Caki2 (cell line): Measurements from ENCODE around the gene DNAJC2. TPM values are rescaled to one million over a fixed set of nuclear protein-coding genes. Genes with fewer than 3 reads are reported as not detected.
A peak's percentile ranks its signal among the peaks of the same experiment; 100 is the strongest.
"Not testable (repeated sequence)": the region's sequence is repeated elsewhere in the genome, so short reads cannot be mapped to it uniquely, and the experiment has no call there.

Experiments
- DNase-seq: peaks from one replicate; pipeline ENCODE4 v3.0.0-alpha.2; 2015; ENCODE audit warnings: low read depth
- in situ Hi-C: cut with HindIII; loops from 2 replicates; pipeline ENCODE4 v1.10.0; 2016; ENCODE audit warnings: low sequenced_read_pairs, low pct_unique_long_range_greater_than_20kb, mixed read lengths
- total RNA-seq: library from RNA; depleted of rRNA; stranded (reverse); fragments of >200 nt; shearing (Covaris generic); gene quantifications from 2 replicates; pipeline ENCODE4 v1.2.3, GENCODE V29; 2014; ENCODE audit warnings: low replicate concordance; rRNA removed

DNAJC2 gene
- total RNA-seq, 1 experiment from 2014 or later, result 17.8 TPM

GRCh38 chr7:103282802-103283427, 61.7 kb downstream of the DNAJC2 start:
- in situ Hi-C loops, result not testable (repeated sequence)

GRCh38 chr7:103280803-103281155, 63.8 kb downstream of the DNAJC2 start:
- in situ Hi-C loops, DNase-seq: not testable (repeated sequence)

More at GRCh38 chr7:103282802-103283427, 61.7 kb downstream of the DNAJC2 start:
- DNase-seq, result not testable (repeated sequence)

GRCh38 chr7:103279963-103280802, 64.4 kb downstream of the DNAJC2 start:
- in situ Hi-C loops, result not testable (repeated sequence)
- DNase-seq, result peak; percentile 72

GRCh38 chr7:103279636-103279962, 65.0 kb downstream of the DNAJC2 start:
- DNase-seq, in situ Hi-C loops: not testable (repeated sequence)

- in situ Hi-C loops, DNase-seq: not testable (repeated sequence)
Measured at GRCh38 chr7:103278195-103278594, 66.4 kb downstream of the DNAJC2 start.

GRCh38 chr7:103274867-103275266, 69.7 kb downstream of the DNAJC2 start:
- in situ Hi-C loops, DNase-seq: not testable (repeated sequence)

GRCh38 chr7:103273374-103273773, 71.2 kb downstream of the DNAJC2 start:
- DNase-seq, in situ Hi-C loops: not testable (repeated sequence)

GRCh38 chr7:103266229-103266628, 78.3 kb downstream of the DNAJC2 start:
- DNase-seq, in situ Hi-C loops: not testable (repeated sequence)

GRCh38 chr7:103264054-103264453, 80.5 kb downstream of the DNAJC2 start:
- DNase-seq, in situ Hi-C loops: not testable (repeated sequence)

Other genes starting within 250 kb of the DNAJC2 start
- 8.5 and 13.1 TPM in 2 replicates for gene NAPEPLD, start 195.7 kb downstream of the DNAJC2 start, total RNA-seq
- gene PMPCB, start 47.3 kb downstream of the DNAJC2 start, total RNA-seq, result 89.3 and 92.5 TPM in 2 replicates
- 219 and 263 TPM in 2 replicates for gene PSMC2, start 2.9 kb upstream of the DNAJC2 start, total RNA-seq
- gene SLC26A5, start 101.4 kb upstream of the DNAJC2 start, total RNA-seq, result not detected in 2 replicates